ENCODE results near the gene LDB3.
A peak's percentile ranks its signal among the peaks of the same experiment; 100 is the strongest.

Gene LDB3

DNA sequence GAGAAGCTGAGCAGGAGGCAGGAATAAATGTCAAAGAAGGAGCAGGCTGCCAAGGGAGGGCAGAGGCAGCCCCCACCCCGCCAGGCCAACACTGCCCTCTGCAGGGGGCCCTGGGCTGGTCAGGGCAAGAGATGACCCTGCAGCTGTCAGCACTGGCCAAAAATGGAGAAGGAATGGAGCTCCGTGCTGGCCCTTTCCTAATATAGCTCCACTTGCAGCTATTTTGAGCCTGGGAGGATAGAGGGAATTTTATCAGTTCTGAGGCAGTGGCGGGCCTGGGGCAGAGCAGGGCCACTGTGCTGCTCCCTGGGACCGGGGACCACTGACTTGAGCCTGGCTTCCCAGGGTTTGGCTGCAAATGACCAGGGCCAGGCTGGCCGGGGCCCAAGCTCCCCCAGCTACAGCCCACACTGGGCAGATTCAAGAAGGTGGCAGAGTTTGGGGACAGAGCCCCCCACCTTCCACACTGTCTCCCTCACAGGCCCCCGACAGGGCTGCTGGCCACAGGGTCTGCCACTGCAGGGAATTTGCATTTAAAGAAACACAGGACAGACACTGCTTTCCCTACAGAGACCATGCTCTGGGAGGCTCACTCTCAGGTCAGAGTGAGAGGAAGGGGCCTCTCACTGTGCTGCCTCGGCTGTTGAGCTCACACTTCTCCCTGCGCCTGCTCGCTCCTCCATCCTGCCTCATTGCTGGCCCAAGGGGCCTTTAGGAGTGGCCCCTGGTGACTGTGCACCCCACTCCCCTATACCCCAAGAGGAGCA lies 16.2 kb downstream of the LDB3 start:
- peak in 26 of 56 donors; percentile 10 to 64 (median 22) for DNase-seq

DNA sequence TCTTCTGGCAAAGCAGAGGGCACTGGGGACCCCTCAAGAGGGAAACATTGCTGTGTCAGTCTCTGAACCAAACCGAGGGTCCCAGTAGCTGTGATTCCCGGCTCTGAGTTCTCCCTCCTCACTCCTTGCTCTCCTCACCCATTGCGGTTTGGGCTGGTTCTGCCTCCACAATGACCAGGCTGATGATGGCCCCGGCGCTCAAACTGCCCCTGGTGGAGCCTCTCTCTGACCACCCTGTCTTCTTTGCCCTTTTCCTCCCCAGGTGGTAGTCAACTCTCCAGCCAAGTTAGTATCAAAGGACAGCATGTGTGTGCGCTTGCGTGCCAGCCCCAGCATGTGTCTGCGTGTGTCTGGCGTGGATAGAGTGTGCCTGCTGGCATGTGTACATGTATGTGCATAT lies 17.1 kb downstream of the LDB3 start:
- no peak for DNase-seq

GRCh38 chr10:86685893-86686632 lies 17.8 kb downstream of the LDB3 start:
- DNase-seq, result no peak

- DNase-seq, result no peak
These were observed 18.7 kb downstream of the LDB3 start for GRCh38 chr10:86686972-86687371.

DNA sequence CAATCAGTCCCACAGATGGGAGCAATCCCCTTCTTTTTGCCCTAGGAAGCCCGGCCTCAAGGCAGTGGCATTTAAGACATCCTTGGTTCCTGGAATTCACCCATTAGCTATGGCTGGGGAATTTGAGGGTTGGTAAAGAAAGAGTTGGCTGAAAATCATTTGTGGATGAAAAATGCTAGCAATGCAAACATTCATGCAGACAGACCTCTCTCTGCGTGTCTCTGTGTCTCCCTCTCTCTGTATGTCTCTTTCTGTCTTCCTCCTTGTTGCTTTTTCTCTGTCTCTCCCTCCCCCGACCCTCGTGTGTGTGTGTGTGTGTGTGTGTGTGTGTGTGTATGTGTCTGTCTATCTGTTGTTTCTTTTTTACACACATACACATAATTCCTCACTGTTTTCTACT lies 19.4 kb downstream of the LDB3 start:
- no peak for DNase-seq

- peak in 32 of 56 donors; percentile 12 to 71 (median 30) for DNase-seq
These were observed 20.1 kb downstream of the LDB3 start for GRCh38 chr10:86688398-86688921.

- no peak for DNase-seq
These were observed 20.8 kb downstream of the LDB3 start for GRCh38 chr10:86689146-86689545.

DNA sequence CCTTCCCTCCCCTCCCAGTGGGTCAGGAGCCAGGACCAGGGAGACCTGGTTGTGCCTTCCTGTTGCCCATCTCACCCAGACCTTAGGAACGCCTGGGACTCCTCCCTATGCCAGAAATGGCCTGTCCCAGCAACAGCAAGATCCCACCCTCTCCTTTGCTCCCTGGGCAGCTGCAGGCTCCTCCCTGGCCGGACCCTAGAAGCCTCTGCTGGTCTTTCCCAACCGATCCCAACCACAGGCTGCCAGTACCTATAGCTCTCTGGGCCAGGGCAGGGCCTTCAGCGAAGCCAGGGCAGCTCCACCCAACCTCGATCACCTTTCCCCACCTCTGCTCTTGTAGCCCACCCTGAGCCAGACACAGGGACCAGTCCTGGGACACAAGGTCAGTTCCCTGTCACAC lies 21.9 kb downstream of the LDB3 start:
- DNase-seq, result no peak

DNA sequence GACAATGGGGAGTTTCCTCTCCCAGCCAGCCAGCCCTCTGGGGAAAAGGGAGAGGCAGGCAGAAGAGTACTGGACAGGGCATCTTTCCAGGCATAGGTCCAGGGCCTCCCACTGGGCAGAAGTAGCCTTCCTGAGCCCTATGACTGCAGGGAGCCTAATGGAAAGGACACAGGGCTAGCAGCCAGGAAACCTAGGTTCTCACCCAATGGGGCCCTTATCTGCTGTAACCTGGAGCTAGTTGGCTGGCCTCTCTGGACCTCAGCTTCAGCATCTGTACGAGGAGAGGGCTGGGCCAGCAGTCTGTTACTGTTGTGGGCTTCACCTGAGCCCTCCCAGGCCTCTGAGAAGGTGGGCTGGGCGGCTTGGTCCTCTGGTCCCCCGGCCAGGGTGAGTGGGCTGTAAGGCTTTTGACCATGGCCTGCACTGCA lies 22.4 kb downstream of the LDB3 start:
- DNase-seq, result no peak

GRCh38 chr10:86691333-86692022 lies 23.2 kb downstream of the LDB3 start:
- DNase-seq, result no peak

GRCh38 chr10:86692023-86692514 lies 23.8 kb downstream of the LDB3 start:
- no peak for DNase-seq

GRCh38 chr10:86692664-86693063 lies 24.4 kb downstream of the LDB3 start:
- no peak for DNase-seq

DNA sequence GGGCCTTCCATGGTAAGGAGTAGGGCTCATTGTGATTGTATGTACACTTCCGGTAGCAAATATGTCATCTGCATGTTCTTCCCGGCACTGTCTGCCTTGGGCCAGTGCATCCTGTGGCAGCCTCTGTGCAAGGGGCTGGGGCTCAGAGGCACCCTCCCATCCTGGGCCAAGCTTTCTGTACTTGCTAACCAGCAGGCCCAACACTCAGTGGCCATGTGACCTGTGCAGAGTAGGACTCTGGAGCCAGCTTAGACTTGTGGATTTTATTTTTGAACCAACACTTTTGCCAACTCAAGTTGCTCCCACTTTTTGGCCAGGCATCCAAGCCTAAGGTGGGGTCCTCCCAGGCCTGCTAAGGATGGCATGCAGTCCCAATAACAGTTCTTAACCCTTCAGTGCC lies 25.0 kb downstream of the LDB3 start:
- no peak for DNase-seq

GRCh38 chr10:86693721-86694369 lies 25.5 kb downstream of the LDB3 start:
- DNase-seq, result peak in 6 of 56 donors; percentile 12 to 33 (median 26)

- DNase-seq, result no peak
These were observed 30.1 kb downstream of the LDB3 start for GRCh38 chr10:86698207-86698940.

GRCh38 chr10:86699125-86699524 lies 30.8 kb downstream of the LDB3 start:
- no peak for DNase-seq

DNA sequence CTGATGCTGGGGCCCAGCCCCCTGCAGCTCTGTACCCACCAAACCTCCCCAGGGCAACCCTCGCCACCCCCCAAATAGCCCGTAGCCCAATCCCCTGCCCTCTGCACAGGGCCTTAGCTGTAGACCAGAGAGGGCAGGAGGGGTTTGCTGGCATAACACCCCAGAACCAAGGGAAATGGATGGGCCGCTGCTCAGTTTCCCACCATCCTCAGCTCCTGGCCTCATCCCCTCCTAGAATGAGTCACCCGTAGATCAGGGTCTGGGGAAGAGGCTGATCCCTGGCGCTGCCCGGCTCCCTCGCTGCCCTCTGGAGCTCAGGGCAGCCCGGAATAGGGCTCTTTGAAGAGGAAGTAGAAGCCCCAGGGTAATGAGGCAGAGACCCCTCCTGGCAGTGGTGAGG lies 31.2 kb downstream of the LDB3 start:
- DNase-seq, result no peak

GRCh38 chr10:86699991-86700840 lies 31.9 kb downstream of the LDB3 start:
- no peak for DNase-seq

DNA sequence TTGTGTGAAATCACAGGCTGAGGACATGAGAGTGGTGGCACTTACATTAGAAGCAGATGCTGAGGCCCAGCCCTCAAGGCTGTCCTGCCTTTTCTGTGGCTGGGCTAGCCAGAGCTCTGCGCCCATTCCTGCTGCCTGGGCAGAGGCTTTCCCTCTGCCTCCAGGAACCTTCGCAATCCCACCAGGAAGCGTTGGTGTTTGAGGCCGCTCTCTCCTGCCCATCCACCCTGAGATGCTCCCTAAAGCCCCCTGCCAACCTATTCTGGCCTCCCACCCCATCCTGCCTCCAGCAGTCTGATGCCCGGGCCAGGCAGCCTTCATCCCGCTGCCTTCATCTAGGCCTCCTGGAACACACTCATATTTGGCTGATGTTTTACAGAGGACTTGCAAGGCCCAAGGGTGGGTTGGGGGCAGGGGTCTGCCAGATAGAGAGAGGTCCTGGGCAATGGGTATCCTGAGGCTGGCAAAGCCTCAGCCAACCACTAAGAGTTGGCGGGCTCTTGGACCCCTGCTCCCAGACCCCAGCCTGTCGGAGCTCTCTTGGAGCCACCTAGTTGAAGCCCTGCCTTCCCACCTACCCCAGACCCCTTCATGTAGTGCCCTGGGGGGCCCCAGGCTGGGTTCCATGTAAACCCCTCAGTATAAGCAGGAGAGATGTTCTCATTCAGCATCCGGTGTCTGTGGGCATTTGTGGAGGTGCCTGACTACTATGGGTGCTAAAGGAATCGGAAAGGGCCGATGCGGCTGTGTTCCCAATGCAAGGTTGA lies 32.7 kb downstream of the LDB3 start:
- no peak for DNase-seq

All from amygdala (tissue), 56 donors.